K562 (cell line): ENCODE results near the gene SLC2A10. TPM values are rescaled to one million over a fixed set of nuclear protein-coding genes. Genes with fewer than 3 reads are reported as not detected.

Experiments used
- ATF4 ChIP-seq: fragments of 450-650 bp; formaldehyde crosslinking; IDR thresholded peaks from 2 replicates; pipeline ENCODE4 v1.4.0; 2022; ENCODE audit warnings: mild to moderate bottlenecking, moderate library complexity
- MGA ChIP-seq: fragments of 450-650 bp; IDR thresholded peaks from 2 replicates; pipeline ENCODE4 v1.6.1; 2016; ENCODE audit warnings: mild to moderate bottlenecking, moderate library complexity
- ZBTB40 ChIP-seq, 2 experiments: fragments of 450-650 bp in 1 of 2; sonication (generic) in 1 of 2; formaldehyde crosslinking in 1 of 2; IDR thresholded peaks; 2 replicates each; pipeline versions ENCODE4 v1.7.1 to v1.9.0; 2016 to 2022; ENCODE audit warnings: inconsistent platforms in 1 of 2, mild to moderate bottlenecking in 1 of 2, missing genetic modification reagents in 1 of 2
- polyA plus RNA-seq, 8 experiments: library from polyadenylated mRNA; depleted of rRNA in 4 of 8; stranded (reverse) in 5 of 8; unstranded in 3 of 8; fragments of >200 nt; fragmentation: Nextera tagmentation in 2 of 8; fragmentation: Illumina TruSeq in 1 of 8; extraction: Ambion mirVana in 2 of 8; extraction: Trizol in 1 of 8; gene quantifications; 2 replicates each; pipeline versions ENCODE4 v1.2.1 to v1.2.3, GENCODE V29; 2011 to 2014; ENCODE audit warnings: inconsistent platforms in 1 of 8, missing spikeins in 1 of 8
- total RNA-seq, 7 experiments: library from RNA; depleted of rRNA in 6 of 7; stranded (reverse); fragments of >200 nt in 6 of 7; fragmentation: Illumina TruSeq in 2 of 7; extraction: Trizol in 2 of 7; gene quantifications; 2 replicates each; pipeline versions ENCODE4 v1.2.1 to v1.2.3, GENCODE V29; 2011 to 2021; ENCODE audit warnings: low replicate concordance in 1 of 7

Gene SLC2A10
- total and polyA plus RNA-seq, 9 of the 15 experiments (the other 6 are each of a cell fraction or from before 2014, with no cell fraction given), result 0.01 to 1.8 (median 0.10) TPM

GRCh38 chr20:46683939-46684750 is 25.3 kb upstream of the SLC2A10 start (continued):
- 0 out of 2 replicates have a peak, but pooled peaks have one; percentile 39 for TF ChIP-seq ZBTB40 (IDR thresholded peaks at IDR 0.05)
- no peak for TF ChIP-seq ZBTB40 (CRISPR knock-in tag; IDR thresholded peaks at IDR 0.05)
- peak; percentile 84 for TF ChIP-seq MGA
- TF ChIP-seq ATF4, result no peak
